Cardiac muscle cell (in vitro differentiated cells and primary cell): ENCODE measurements around the gene DLEC1. TPM values are rescaled to one million over a fixed set of nuclear protein-coding genes. Genes with fewer than 3 reads are reported as not detected.

Experiments used
- DNase-seq, 2 donors: peaks; one replicate each; pipeline versions ENCODE4 v3.0.0 to v3.0.0-alpha.2; 2010 to 2017; ENCODE audit warnings: low read depth in 1 of 2, low spot score in 1 of 2
- H3K27ac ChIP-seq: fragments of 200-600 bp; sonication (generic); 2 replicates; pipeline ENCODE4 v1.5.1; 2016
- H3K27me3 ChIP-seq: fragments of 200-600 bp; sonication (generic); 2 replicates; pipeline ENCODE4 v1.6.0; 2016; ENCODE audit warnings: control low read depth
- H3K36me3 ChIP-seq: fragments of 200-600 bp; sonication (generic); 2 replicates; pipeline ENCODE4 v1.5.1; 2016; ENCODE audit warnings: control low read depth
- H3K4me1 ChIP-seq: fragments of 200-600 bp; sonication (generic); 2 replicates; pipeline ENCODE4 v1.8.1; 2017; ENCODE audit warnings: low read depth, mild to moderate bottlenecking, mixed run types
- H3K4me3 ChIP-seq: fragments of 200-600 bp; sonication (generic); 2 replicates; pipeline ENCODE4 v1.5.1; 2016; ENCODE audit warnings: mild to moderate bottlenecking
- H3K9me3 ChIP-seq: fragments of 200-600 bp; sonication (generic); 2 replicates; pipeline ENCODE4 v1.5.1; 2017; ENCODE audit warnings: low read depth, mild to moderate bottlenecking, control low read depth
- CTCF ChIP-seq: IDR thresholded peaks from 2 replicates; pipeline ENCODE4 v1.5.1; 2012; ENCODE audit warnings: low read depth, mild to moderate bottlenecking, low read length
- polyA plus RNA-seq: library from polyadenylated mRNA; unstranded; fragments of >200 nt; fragmentation: Nextera tagmentation; extraction: Ambion mirVana; gene quantifications from 2 replicates; pipeline ENCODE4 v1.2.1, GENCODE V29; 2016
- total RNA-seq: library from RNA; depleted of rRNA; stranded (reverse); fragments of >200 nt; gene quantifications from 2 replicates; pipeline ENCODE4 v1.2.3, GENCODE V29; 2016

DLEC1 gene
- total and polyA plus RNA-seq, 2 experiments from 2014 or later, result 0.15 TPM; not detected in 1

DNA sequence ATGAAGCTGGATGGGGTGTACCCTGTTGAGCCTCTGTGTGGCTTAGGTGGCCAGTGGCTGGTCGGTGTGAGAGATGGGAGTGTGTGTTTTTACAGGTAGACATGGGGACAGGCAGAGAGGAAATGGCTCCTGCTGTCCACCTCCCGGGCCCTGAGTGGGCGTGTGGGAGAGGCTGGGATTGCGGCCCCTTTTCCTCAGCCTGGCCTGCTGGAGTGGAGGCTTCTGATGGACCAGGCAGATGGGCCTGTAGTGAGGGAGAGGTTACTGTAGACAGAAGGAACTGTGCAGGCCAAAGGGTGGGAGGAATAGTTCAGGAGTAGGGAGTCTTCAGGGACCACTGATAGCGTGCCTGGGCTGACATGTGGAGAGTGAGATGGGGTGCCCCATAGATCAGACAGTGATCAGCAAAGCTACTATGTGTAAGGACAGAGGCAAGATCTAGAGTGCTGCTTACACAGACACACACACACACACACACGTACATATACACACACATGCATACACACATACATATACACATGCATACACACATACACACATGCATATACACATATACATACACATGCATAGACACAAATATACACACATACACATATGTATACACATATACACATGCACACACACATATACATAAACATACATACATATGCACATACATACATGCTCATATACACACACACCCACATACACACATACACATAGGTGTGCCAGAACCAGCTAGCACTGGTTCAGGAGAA, 71.5 kb downstream of the DLEC1 start:
- H3K36me3 ChIP-seq, result no peaks in the 10 kb centered on the region
- no peaks in the 10 kb centered on the region for H3K4me1 ChIP-seq
- no peak for TF ChIP-seq CTCF
- H3K27ac ChIP-seq, result no peak overlapping the region
- no peak overlapping the region for H3K4me3 ChIP-seq
- no peaks in the 10 kb centered on the region for H3K9me3 ChIP-seq
- no peaks in the 10 kb centered on the region for H3K27me3 ChIP-seq
- DNase-seq, result no peak

GRCh38 chr3:38111201-38111600, 72.2 kb downstream of the DLEC1 start:
- TF ChIP-seq CTCF, result no peak

GRCh38 chr3:38111696-38112377, 72.8 kb downstream of the DLEC1 start:
- Histone ChIP-seq H3K27ac (no peak overlapping the region), H3K27me3 (no peaks in the 10 kb centered on the region), H3K36me3 (no peaks in the 10 kb centered on the region), H3K4me1 (no peaks in the 10 kb centered on the region), H3K9me3 (no peaks in the 10 kb centered on the region), H3K4me3 (no peak overlapping the region)
- no peak for TF ChIP-seq CTCF
- DNase-seq, result no peak

More at GRCh38 chr3:38111201-38111600, 72.2 kb downstream of the DLEC1 start:
- no peaks in the 10 kb centered on the region for H3K9me3 ChIP-seq
- no peaks in the 10 kb centered on the region for H3K36me3 ChIP-seq
- H3K4me3 ChIP-seq, result no peak overlapping the region
- DNase-seq, result no peak
- no peak overlapping the region for H3K27ac ChIP-seq
- no peaks in the 10 kb centered on the region for H3K27me3 ChIP-seq
- H3K4me1 ChIP-seq, result no peaks in the 10 kb centered on the region

DNA sequence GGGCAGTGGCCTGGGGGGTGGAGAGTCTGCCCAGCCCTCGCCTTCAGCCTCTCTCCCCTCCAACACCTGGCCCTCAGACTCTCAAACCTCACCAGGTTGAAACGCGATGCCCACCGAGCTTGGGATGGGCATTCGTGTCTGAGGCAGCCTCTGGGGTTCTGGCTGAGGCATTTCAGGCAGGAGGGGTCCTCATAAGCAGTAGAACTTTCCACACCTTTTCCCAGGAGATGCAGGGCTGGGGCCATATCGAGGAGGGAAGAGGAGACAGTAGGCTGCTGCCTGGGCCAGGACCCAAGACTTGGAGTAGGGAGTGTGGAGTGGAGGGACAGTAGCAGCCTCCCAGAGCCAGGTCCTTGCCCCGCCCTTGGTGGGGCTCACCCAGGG, 73.4 kb downstream of the DLEC1 start:
- no peak overlapping the region for H3K27ac ChIP-seq
- H3K4me3 ChIP-seq, result no peak overlapping the region
- no peak for TF ChIP-seq CTCF
- no peaks in the 10 kb centered on the region for H3K9me3 ChIP-seq
- H3K27me3 ChIP-seq, result no peaks in the 10 kb centered on the region
- no peaks in the 10 kb centered on the region for H3K36me3 ChIP-seq
- no peak for DNase-seq
- H3K4me1 ChIP-seq, result no peaks in the 10 kb centered on the region

DNA sequence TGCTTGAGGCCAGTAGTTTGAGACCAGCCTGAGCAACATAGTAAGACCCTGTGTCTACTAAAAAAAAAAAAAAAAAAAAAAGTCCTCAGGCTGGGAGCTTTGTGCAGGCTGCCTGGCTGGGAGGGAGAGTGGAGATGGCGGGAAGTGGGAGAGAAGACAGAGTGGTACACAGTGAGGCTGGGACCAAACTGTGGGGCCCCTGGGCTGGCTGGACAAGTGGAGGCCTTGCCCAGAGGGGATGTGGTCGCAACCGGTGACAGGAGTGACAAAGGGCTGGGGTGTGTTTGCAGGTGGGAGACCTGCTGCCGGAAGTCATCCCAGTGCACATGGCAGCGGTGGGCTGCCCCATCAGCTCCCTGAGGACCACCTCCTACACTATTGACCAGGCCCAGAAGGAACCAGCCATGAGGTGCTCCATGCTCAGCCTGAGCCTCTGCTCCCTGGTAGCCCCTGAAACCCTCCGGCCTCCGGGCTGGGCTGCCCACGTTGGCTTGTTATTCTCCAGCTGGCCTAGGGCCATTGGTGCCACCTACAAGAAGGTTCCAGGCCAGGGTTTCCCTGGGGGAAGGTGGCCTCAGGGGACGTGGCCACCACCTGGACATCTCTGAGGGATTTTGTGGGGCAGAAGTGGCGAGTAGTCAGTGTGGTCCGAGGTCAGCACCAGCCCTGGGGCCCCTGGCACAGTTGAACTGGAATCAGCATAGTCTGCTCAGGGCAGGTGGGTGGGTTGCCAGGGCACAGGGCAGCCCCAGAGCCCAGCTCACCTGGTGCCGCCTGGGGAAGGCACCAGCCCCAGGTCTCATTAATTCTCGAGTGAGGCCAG, 75.3 kb downstream of the DLEC1 start:
- no peaks in the 10 kb centered on the region for H3K9me3 ChIP-seq
- no peak overlapping the region for H3K4me3 ChIP-seq
- no peak overlapping the region for H3K27ac ChIP-seq
- H3K27me3 ChIP-seq, result no peaks in the 10 kb centered on the region
- DNase-seq, result no peak
- TF ChIP-seq CTCF, result no peak
- no peaks in the 10 kb centered on the region for H3K4me1 ChIP-seq
- H3K36me3 ChIP-seq, result no peaks in the 10 kb centered on the region
